NCI-H2081 treated with DMSO at 0.1 percent for 48 hours (cell line): Measurements from ENCODE around the gene CPNE6.

Experiments
- DNase-seq: peaks from one replicate; lab custom pipeline; 2025; lab: John Stamatoyannopoulos, UW

The CPNE6 gene

DNA sequence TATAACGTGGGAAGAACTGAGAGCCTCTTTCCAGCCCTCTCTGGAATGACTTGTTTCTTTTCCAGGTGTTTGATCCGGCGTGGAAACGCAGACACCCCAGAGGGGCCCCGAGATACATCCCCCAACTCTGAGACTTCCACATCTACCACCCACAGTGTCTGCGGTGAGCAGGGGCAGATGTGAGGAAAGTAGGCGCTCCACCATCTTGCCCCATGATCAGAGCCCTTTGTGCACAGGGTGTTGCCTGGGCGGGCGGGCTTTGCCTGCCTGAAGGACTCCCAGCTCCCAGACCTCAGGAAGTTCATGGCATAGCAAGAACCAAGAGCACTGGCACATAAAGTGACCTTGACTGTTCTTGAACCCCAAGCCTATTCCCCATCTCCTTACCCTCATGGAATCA, 16.7 kb upstream of the CPNE6 start:
- DNase-seq: no peak

DNA sequence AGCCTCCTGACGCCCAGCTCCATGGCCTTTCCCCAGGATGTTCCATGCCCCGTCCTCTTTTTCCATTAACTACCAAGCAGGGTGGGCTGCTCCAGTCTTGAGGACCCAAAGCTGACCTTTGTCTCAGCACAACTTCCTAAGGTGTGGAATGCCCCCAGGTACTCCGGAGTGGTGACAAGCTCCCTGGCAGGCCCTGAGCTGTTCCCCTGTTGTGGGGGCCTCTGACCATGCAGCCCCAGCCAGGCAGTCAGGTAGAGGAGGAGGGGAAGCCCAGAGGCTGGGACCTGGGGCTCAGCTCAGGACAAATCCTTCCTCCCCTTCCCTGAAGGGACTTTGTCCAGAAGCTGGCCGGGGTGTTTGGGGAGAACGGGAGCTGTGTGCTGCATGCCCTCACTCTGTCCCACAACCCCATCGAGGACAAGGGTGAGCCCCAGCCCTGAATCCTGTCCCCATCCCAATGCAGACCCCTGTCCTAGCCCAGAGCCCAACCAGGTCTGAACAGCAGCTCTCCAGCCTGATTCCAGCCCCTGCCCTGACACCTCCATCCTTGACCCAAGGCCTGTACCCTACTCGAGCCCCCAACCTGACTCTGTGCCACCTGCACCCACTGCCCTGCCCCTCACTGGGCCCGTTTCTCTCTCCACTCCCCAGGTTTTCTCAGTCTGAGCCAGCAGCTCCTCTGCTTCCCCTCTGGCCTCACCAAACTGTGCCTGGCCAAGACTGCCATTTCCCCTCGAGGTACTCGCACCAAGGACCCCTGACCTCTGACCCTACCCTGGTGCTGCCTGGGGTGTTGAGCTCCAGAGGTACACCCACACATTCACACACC, 15.2 kb upstream of the CPNE6 start:
- DNase-seq: no peak

DNA sequence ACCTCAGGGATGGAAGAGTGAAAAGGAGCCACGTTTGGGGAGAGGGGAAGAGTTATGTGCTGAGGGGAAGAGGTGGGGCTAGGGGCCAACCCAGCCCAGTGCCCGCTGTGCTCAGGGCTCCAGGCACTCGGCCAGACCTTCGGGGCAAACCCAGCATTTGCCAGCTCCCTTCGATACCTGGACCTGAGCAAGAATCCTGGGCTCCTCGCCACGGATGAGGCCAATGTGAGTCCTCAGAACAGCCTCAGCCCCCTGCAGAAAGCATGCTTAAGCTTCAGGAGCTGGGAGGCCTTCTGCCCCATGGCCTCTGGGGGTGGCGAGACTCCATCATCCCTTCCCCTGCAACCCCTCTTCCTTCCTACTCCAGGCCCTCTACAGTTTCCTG, 14.6 kb upstream of the CPNE6 start:
- DNase-seq: no peak

DNA sequence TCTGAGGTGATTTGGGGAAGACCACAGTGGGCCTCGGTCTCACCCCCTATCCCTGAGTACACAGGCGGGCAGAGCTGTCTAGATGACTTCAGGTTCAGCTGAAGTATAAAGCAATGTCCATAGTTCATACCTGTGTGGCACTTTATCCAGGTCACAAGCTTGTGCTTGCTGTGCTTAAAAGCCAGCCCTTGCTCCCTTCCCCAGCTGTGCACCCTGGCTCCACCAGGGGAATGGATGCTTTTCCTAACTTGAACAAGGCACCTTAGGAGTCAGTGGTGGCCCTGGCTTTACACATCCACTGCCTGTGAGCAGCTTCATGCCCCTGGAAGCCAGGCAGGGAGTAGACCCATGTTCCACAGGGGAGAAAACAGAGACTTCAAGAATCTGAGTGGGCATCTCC, 14.1 kb upstream of the CPNE6 start:
- DNase-seq: no peak

DNA sequence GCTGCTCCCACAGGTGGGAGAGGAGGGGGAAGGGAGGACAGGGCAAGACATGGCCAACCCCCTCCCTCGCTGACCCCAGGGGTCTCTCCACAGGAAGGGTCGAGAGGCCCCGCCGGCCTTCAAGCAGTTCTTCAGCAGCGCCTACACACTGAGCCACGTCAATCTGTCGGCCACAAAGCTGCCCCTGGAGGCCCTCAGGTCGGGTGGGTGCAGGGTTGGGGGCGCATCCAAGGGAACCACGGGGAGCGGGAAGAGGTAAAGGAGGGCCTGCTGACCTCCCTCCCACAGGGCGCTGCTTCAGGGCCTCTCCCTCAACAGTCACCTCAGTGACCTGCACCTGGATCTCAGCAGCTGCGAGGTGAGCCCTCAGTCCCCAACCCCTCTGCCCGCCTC, 13.5 kb upstream of the CPNE6 start:
- DNase-seq: no peak

DNA sequence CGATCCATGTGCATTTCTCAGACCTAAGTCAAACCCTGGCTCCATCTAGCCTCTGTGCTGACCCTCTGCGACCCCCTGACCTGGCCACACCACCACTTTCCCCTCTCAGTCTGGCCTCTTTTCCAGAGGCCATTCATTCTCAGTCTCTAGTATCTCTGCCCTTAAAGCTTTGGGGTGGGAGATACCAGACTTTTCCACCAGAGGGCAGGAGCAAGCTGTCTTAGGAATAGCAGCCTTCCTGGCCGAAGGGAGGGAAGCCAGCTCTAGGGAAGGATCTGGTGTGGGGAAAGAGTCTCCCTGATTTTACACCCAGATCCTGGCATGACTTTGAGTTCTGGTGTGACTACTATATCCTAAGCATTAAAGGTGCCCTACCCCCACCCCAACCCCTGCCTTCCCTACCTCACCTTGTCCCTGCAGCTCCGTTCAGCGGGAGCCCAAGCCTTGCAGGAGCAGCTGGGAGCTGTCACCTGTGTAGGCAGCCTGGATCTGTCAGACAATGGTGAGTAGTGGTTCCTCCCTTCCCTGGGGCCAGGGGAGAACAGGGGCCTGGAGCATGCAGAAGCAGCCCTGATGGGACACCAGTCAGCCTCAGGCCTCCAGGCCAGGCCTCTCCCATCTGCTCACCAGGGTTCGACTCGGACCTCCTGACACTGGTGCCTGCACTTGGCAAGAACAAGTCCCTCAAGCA, 13.0 kb upstream of the CPNE6 start:
- DNase-seq: peak; percentile 14

DNA sequence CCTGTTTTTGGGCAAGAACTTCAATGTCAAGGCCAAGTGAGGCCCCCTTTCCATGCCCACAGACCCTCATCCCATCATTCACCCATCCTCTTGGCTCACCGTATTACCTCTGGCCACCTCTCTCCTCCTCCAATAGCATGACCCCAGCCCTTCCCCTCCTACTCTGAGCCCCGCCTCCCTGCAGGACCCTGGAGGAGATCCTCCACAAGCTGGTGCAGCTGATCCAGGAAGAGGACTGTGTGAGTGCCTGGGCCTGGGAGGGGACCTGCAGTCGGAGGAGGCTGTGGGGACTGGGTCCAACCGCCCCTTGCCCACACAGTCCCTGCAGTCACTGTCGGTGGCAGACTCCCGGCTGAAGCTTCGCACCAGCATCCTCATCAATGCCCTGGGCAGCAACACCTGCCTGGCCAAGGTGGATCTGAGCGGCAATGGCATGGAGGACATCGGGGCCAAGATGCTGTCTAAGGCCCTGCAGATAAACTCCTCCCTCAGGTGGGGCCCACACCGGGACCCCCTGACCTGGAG, 12.3 kb upstream of the CPNE6 start:
- no peak for DNase-seq

DNA sequence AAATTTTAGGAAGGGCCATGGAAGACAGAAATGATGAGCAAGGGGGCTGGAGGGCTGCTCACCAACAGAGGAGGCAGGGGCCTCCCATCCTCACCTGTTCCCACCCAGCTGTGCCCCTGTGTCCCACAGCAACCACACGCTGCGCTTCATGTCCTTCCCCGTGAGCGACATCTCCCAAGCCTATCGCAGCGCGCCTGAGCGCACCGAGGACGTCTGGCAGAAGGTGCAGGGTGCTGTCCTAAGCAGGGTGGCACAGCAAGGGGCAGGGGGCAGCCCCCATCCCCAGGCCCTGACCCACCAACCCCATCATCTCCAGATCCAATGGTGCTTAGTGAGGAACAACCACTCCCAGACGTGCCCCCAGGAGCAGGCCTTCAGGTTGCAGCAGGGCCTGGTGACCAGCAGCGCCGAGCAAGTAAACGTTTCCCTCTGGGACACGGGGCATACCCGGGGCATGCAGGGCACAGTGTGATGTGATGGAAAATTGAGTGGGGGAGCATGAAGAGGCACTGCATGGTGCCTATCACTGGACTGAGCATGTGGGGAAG, 11.4 kb upstream of the CPNE6 start:
- DNase-seq: no peak

DNA sequence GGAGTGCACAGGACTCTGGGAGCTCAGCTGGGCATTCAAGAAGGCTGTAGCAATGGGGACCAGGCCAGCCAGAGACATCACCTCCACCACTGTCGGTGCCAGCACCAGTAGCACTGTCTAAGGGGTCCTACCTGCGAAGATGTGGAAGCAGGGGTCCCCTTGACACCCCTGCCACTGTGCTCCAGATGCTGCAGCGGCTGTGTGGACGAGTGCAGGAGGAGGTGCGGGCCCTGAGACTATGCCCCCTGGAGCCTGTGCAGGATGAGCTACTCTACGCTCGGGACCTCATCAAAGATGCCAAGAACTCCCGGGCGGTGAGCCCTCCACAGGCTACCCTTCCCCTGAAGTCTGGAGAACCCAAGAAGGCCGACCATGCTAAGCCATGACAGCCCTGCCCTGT, 10.9 kb upstream of the CPNE6 start:
- no peak for DNase-seq

DNA sequence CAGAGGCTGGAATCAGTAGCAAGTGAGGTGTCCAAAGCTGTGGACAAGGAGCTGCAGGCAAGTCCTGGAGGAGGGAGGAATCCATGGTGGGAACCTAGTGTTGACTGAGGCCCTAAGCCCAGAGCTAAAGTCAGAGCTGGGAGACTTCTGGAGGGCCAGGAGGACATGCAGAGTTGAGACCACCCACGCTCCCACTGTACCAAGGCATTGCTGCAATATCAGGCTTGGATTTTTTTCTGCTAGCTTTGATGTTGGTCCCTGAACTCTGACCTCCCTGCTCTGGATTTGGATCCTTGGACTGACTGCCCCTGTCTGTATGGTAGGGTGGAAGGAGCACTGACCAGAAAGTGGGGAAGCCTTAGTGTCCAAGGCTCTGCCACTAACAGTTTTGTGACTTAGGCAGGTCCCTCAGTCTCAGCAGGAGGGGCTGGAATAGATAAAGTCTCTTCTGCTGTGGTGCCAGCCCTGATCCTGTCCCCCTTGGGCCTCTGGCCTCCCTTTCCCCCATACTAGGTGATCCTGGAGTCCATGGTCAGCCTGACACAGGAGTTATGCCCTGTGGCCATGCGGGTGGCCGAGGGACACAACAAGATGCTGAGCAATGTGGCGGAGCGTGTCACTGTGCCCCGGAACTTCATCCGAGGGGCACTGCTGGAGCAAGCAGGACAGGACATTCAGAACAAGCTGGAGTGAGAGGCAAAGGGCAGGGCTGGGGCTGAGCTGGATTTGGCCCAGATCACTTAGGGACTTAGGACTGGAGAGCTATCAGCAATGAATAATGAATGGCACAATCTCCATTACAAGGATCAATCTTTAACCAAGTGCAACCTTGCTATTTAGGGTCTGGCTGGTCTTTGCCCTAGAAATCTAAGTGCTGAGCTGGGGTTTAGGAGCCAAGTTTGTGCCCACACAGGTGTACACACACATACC, 10.1 kb upstream of the CPNE6 start:
- no peak for DNase-seq

DNA sequence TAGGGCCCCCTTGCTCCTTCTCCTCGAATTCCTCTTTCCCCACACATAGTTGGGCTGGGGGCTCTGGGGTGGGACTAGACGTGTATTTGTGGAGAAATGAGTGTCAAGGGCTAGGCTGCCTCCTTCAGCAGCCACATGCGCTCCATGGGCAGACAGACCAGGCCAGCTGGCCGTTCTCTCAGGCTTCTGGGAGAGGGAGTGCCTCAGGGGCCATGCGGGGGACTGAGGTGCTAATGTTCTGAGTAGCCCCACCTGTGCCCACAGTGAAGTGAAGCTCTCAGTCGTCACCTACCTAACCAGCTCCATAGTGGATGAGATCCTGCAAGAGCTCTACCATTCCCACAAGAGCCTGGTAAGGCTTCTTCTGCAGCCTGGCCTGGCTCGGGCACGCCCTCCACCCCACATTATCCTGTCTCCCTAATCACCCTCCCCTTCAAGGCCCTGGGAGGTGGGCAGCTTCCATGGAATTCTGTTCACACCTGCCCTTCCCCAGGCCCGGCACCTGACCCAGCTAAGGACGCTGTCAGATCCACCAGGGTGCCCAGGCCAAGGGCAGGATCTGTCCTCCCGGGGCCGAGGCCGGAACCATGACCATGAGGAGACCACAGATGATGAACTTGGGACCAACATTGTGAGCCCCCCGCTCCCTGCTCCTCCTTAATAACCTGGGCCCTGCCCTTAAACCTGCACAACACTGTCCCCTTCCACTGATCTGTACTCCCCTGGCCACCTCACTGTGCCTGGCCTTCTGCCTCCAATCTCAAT, 9.0 kb upstream of the CPNE6 start:
- DNase-seq: no peak

DNA sequence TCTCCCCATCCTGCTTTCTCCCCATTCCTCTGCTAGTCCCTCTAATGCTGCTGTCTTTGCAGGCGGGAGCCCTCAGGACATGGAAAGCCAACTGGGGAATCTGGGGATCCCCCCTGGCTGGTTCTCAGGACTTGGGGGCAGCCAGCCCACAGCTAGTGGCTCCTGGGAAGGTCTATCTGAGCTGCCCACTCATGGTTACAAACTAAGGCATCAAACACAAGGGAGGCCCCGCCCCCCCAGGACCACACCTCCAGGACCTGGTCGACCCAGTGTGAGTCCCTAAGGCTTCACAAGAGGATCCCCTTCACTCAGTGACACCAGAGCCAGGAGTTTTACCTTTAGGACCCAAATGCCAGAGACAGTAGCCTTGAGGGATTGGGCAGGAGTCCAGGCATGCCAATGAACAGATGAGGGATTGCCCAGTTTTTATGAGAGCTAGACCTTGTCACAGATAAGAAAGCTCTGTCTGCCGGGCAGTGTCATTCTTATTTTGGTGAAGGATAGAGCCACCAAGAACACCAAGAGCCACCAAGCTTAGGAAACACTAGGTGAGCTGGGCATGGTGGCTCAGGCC, 8.0 kb upstream of the CPNE6 start:
- no peak for DNase-seq

DNA sequence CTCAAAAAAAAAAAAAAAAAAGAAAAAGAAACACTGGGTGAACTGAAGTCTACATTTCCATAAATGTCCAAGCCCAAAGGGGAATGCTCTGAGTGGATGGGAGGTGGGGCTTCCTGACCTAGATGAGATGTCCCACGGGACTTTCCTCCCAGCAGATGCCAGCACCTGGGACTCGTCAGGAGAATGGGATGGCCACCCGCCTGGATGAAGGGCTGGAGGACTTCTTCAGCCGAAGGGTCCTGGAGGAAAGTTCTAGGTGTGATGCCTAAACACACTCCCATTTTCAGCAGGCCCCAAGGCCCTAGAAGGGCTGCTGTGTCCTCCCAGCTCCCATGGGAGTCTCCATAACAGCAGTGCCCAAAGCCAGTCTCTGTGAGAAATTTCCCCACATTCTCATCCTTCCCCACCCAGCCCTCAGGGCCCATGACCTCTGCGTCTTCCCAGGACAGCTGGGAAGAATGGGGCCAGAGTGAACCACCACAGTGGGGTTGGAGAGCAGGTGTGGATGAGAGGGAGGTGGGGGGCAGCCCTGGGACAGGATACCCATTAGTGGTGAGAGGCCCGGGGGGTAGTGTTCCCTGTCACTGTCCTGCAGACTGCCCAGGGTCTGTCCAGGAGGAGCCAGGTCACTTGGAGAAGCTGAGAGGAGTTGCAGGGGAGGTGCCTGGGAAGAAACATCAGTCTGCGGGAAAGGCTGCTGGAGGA, 7.1 kb upstream of the CPNE6 start:
- no peak for DNase-seq

DNA sequence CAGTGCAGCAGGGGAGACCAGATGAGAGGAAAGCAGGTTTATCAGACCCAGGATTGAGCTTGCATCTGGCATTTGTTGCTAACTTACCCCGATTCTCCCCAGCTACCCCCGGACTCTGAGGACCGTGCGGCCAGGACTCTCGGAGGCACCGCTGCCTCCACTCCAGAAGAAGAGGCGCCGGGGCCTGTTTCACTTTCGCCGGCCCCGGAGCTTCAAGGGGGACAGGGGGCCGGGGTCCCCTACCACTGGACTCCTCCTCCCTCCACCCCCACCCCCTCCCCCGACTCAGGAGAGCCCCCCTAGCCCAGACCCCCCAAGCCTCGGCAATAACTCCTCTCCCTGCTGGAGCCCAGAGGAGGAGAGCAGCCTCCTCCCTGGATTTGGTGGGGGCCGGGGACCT, 6.5 kb upstream of the CPNE6 start:
- no peak for DNase-seq

DNA sequence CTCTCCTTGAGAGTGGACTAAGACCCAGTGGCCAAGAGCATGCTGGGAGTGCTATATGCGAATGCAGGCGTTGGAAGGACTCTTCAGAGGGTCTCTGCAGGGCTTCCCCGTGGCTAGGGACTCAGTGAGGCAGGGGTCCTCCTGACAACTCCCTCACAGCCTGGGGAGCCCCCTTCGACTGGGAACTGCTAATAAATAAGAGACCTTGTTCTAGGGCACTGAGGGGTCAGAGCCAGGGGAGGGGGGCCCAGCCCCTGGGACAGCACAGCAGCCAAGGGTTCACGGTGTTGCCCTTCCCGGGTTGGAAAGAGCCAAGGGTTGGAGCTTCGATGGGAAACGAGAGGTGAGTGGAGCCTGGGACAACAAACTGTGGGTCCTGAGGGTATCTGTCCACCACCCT, 6.0 kb upstream of the CPNE6 start:
- no peak for DNase-seq

DNA sequence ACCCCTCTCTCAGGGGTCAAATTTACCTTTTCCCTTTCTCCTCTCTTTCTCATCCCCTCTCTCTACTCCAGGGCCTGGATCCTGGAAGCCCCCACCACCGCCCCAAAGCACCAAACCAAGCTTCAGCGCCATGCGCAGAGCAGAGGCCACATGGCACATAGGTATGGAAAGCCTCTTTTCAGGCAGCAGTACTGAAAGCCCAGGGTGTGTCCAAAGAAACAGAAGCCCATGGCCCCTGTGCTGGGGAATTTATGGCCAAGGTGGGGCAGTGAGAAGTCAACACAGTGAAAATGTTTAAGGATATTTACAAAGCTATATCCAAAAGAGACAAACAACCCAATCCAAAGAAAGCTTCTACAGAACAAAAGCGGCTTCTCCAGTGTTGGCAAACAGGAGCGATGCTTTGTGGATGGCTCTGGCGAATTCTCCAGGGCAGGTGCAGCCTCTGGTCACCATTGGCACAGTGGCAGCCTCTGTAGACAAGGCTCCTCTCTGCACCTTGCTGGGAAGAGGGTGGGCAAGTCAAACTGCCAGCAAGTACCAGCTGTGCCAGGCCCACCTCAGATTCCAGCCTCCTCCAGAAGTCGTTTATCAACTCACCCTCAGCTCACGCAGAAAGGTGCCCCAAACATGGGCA, 4.7 kb upstream of the CPNE6 start:
- DNase-seq: no peak

DNA sequence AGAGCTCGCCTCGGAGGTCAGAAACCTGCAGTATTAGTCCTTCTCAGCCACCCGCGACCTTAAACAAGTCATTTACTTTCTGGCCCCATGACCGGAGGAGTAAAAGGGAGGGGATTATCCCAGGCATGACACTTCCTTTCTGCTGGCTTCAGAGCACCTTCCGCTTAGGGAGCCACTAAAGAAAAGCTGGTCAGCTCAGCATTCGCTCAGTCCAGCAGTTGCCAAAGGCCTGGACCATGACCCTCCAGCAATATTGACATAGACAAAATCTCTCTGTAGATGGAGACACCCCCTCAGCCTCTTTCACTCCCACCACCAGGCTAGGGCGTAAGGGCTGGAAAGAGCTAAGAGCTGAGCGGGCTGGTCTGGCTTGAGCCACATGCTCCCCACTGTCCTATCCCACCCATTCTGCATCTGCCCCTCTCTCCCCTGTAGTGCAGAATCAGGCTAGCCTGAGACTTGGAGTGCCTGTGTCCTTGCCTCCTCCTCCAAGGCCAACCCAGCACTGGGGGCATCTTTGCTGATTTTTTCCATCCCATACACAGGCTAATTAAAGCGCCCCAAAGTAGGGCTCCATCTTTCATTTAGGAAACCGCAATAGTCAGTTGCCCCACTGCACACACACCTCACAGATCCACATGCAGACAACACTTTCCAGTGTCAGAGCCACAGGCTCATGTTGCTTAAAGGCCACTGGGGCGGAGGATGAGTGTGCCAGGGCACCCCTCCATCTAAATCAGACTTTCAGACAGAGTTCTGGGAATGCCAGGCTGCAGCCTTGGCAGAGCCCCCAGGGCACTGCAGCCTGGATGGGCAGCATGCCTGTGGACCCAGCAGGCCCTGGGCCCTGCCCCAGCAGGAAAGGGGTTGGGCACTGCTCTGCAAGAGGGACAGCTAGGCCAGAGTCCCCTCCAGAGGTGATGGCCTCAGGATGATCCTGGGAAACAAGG, 4.0 kb upstream of the CPNE6 start:
- DNase-seq: no peak

DNA sequence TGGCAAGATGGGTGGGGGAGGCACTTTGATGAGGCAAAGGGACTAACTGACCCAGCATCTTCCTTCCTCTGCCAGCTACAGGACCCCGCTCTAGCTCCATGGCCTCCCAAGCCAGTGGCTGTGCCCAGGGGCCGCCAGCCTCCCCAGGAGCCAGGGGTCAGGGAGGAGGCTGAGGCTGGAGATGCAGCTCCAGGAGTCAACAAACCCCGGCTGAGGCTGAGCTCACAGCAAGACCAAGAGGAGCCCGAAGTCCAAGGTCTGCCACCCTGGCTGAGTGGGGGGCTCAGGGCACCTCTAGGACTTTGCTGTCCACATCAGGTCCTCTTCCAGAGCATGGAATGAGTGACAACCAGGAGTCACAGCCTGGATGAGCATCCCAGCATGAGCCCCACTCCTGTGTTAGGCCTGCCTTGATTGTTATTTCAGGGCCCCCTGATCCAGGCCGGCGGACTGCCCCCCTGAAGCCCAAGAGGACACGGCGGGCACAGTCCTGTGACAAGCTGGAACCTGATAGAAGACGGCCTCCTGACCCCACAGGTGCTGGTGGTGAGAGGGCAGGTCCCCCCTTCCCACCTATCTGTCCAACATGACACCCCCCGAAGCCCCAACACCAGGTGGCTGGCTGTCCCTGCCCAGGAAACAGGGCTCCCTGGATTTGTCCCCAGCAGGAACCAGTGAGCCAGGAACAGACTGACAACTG, 2.5 kb upstream of the CPNE6 start:
- DNase-seq: no peak
